HUES6 (cell line): Measurements from ENCODE around the gene ARL6IP5.

ENCODE experiments used
- H3K27ac ChIP-seq: 2 replicates; pipeline ENCODE4 v1.7.0; 2013; ENCODE audit warnings: low read depth, mild to moderate bottlenecking, low read length, inconsistent platforms
- H3K27me3 ChIP-seq: 2 replicates; pipeline ENCODE4 v1.6.1; 2013; ENCODE audit warnings: low read length; ENCODE audit not compliant: control insufficient read depth, insufficient read depth
- H3K36me3 ChIP-seq: 2 replicates; pipeline ENCODE4 v1.6.1; 2013; ENCODE audit warnings: low read length; ENCODE audit not compliant: control insufficient read depth, insufficient read depth
- H3K4me1 ChIP-seq: 2 replicates; pipeline ENCODE4 v1.6.1; 2013; ENCODE audit warnings: low read length; ENCODE audit not compliant: control insufficient read depth, insufficient read depth
- H3K4me3 ChIP-seq: 2 replicates; pipeline ENCODE4 v1.5.1; 2013; ENCODE audit warnings: low read depth, low read length
- H3K9ac ChIP-seq: one replicate; pipeline ENCODE4 v1.6.1; 2013; ENCODE audit warnings: mild to moderate bottlenecking, low read length
- H3K9me3 ChIP-seq: 2 replicates; pipeline ENCODE4 v1.6.1; 2013; ENCODE audit warnings: low read depth, low read length; ENCODE audit not compliant: control insufficient read depth, insufficient read depth

Gene ARL6IP5

GRCh38 chr3:69087030-69087791, 2.5 kb downstream of the ARL6IP5 start:
- Histone ChIP-seq H3K36me3 (no peaks in the 10 kb centered on the region), H3K9me3 (no peaks in the 10 kb centered on the region), H3K4me3 (no peak overlapping the region), H3K9ac (no peak overlapping the region), H3K27ac (no peak overlapping the region), H3K4me1 (peaks cover 43% of the 10 kb centered on the region), H3K27me3 (no peaks in the 10 kb centered on the region)

- no peak overlapping the region for H3K4me3 ChIP-seq
- H3K9me3 ChIP-seq: no peaks in the 10 kb centered on the region
- H3K36me3 ChIP-seq: no peaks in the 10 kb centered on the region
- H3K27me3 ChIP-seq: no peaks in the 10 kb centered on the region
- H3K27ac ChIP-seq: no peak overlapping the region
- no peak overlapping the region for H3K9ac ChIP-seq
- peaks cover 42% of the 10 kb centered on the region for H3K4me1 ChIP-seq
Measured at GRCh38 chr3:69088063-69088462, 3.3 kb downstream of the ARL6IP5 start.

- H3K4me1 ChIP-seq: peaks cover 40% of the 10 kb centered on the region
- no peaks in the 10 kb centered on the region for H3K27me3 ChIP-seq
- H3K4me3 ChIP-seq: no peak overlapping the region
- H3K9ac ChIP-seq: no peak overlapping the region
- H3K9me3 ChIP-seq: no peaks in the 10 kb centered on the region
- no peaks in the 10 kb centered on the region for H3K36me3 ChIP-seq
- no peak overlapping the region for H3K27ac ChIP-seq
Measured at GRCh38 chr3:69090021-69090420, 5.3 kb downstream of the ARL6IP5 start.

GRCh38 chr3:69091389-69092029, 6.8 kb downstream of the ARL6IP5 start:
- peaks cover 37% of the 10 kb centered on the region for H3K4me1 ChIP-seq
- H3K27me3 ChIP-seq: no peaks in the 10 kb centered on the region
- no peak overlapping the region for H3K9ac ChIP-seq
- no peak overlapping the region for H3K27ac ChIP-seq
- no peak overlapping the region for H3K4me3 ChIP-seq
- H3K9me3 ChIP-seq: no peaks in the 10 kb centered on the region
- no peaks in the 10 kb centered on the region for H3K36me3 ChIP-seq

GRCh38 chr3:69092030-69092516, 7.3 kb downstream of the ARL6IP5 start:
- H3K9ac ChIP-seq: no peak overlapping the region
- H3K4me3 ChIP-seq: no peak overlapping the region

GRCh38 chr3:69094467-69095205, 9.9 kb downstream of the ARL6IP5 start:
- Histone ChIP-seq H3K27ac (no peak overlapping the region), H3K9ac (no peak overlapping the region), H3K27me3 (no peaks in the 10 kb centered on the region), H3K36me3 (no peaks in the 10 kb centered on the region), H3K9me3 (no peaks in the 10 kb centered on the region), H3K4me3 (no peak overlapping the region), H3K4me1 (peaks cover 27% of the 10 kb centered on the region)

More at GRCh38 chr3:69092030-69092516, 7.3 kb downstream of the ARL6IP5 start:
- Histone ChIP-seq H3K4me1 (peaks cover 37% of the 10 kb centered on the region), H3K27ac (no peak overlapping the region), H3K9me3 (no peaks in the 10 kb centered on the region), H3K27me3 (no peaks in the 10 kb centered on the region), H3K36me3 (no peaks in the 10 kb centered on the region)

- Histone ChIP-seq H3K27me3 (no peaks in the 10 kb centered on the region), H3K4me1 (peaks cover 23% of the 10 kb centered on the region), H3K9ac (no peak overlapping the region)
Measured at GRCh38 chr3:69095636-69096035, 10.9 kb downstream of the ARL6IP5 start.

GRCh38 chr3:69096299-69096698, 11.6 kb downstream of the ARL6IP5 start:
- no peaks in the 10 kb centered on the region for H3K36me3 ChIP-seq
- H3K4me1 ChIP-seq: peaks cover 23% of the 10 kb centered on the region
- H3K9ac ChIP-seq: no peak overlapping the region
- no peaks in the 10 kb centered on the region for H3K27me3 ChIP-seq
- no peaks in the 10 kb centered on the region for H3K9me3 ChIP-seq
- no peak overlapping the region for H3K27ac ChIP-seq
- H3K4me3 ChIP-seq: no peak overlapping the region

More at GRCh38 chr3:69095636-69096035, 10.9 kb downstream of the ARL6IP5 start:
- H3K4me3 ChIP-seq: no peak overlapping the region
- no peak overlapping the region for H3K27ac ChIP-seq
- H3K36me3 ChIP-seq: no peaks in the 10 kb centered on the region
- no peaks in the 10 kb centered on the region for H3K9me3 ChIP-seq

- no peak overlapping the region for H3K9ac ChIP-seq
- no peaks in the 10 kb centered on the region for H3K27me3 ChIP-seq
- peaks cover 3% of the 10 kb centered on the region; the same call in 1 of the 2 replicates for H3K36me3 ChIP-seq
- no peak overlapping the region for H3K4me3 ChIP-seq
- peaks cover 15% of the 10 kb centered on the region for H3K4me1 ChIP-seq
- H3K9me3 ChIP-seq: no peaks in the 10 kb centered on the region
- no peak overlapping the region for H3K27ac ChIP-seq
Measured at GRCh38 chr3:69097407-69098086, 12.8 kb downstream of the ARL6IP5 start.

- Histone ChIP-seq H3K36me3 (peaks cover 13% of the 10 kb centered on the region), H3K27ac (no peak overlapping the region), H3K4me3 (no peak overlapping the region), H3K4me1 (peaks cover 6% of the 10 kb centered on the region), H3K27me3 (no peaks in the 10 kb centered on the region), H3K9ac (no peak overlapping the region), H3K9me3 (no peaks in the 10 kb centered on the region)
Measured at GRCh38 chr3:69099576-69099975, 14.8 kb downstream of the ARL6IP5 start.
